ENCODE results near the gene UBE2L6.
A peak's percentile ranks its signal among the peaks of the same experiment; 100 is the strongest.

The UBE2L6 gene

GRCh38 chr11:57514538-57515331 lies 52.7 kb downstream of the UBE2L6 start:
- ChIA-PET POLR2A (interaction anchor here (1.0 to 2.7 kb wide), 5 partner anchors 10 to 29 kb away, joined by 3 to 15 read pairs (median 4); no protein-coding TSS in a partner anchor), CTCF (interaction anchor here (0.5 to 6.7 kb wide), 9 partner anchors 13 to 1053 kb away, joined by 3 to 71 read pairs (median 4); no protein-coding TSS in a partner anchor)
- no peaks in the 10 kb centered on the region for H3K36me3 ChIP-seq (ENCODE audit: control insufficient read depth in 2 of 2, insufficient read depth in 1 of 2, low read length in 2 of 2)
- no peaks in the 10 kb centered on the region for H3K9me3 ChIP-seq (ENCODE audit: control insufficient read depth, insufficient read depth, low read depth, low read length)
- no peaks in the 10 kb centered on the region for H3K4me1 ChIP-seq (ENCODE audit: control insufficient read depth, insufficient read depth, low read length)
- peak overlapping the region; percentile 11; the same call in 1 of the 2 replicates for H3K27ac ChIP-seq (ENCODE audit: extremely low read depth, low read depth, low read length)
- peak overlapping the region; percentile 59 for H3K4me3 ChIP-seq (ENCODE audit: low read depth, low read length)
- TF ChIP-seq PBX3 (CRISPR knock-in tag; IDR thresholded peaks at IDR 0.05) (0 out of 2 replicates have a peak, but pooled peaks have one; percentile 21), ZIC2 (tag by site-specific recombination; IDR thresholded peaks at IDR 0.05) (peak; percentile 38; the same call in 1 of the 2 replicates), HOXA7 (CRISPR knock-in tag; IDR thresholded peaks at IDR 0.05; ENCODE audit: borderline replicate concordance) (no peak), ZNF341 (tag by site-specific recombination; IDR thresholded peaks at IDR 0.05; ENCODE audit: low read depth) (peak; percentile 96), ZNF621 (tag by site-specific recombination; IDR thresholded peaks at IDR 0.05) (no peak), SP2 (tag by site-specific recombination; IDR thresholded peaks at IDR 0.05) (peak; percentile 44), PRDM10 (tag by site-specific recombination; IDR thresholded peaks at IDR 0.05) (peak; percentile 84), PRDM1 (tag by site-specific recombination; IDR thresholded peaks at IDR 0.05) (0 out of 2 replicates have a peak, but pooled peaks have one; percentile 21), SP7 (tag by site-specific recombination; IDR thresholded peaks at IDR 0.05) (0 out of 2 replicates have a peak, but pooled peaks have one; percentile 9), ZEB2 (tag by site-specific recombination; IDR thresholded peaks at IDR 0.05) (0 out of 2 replicates have a peak, but pooled peaks have one; percentile 12), KLF16 (tag by site-specific recombination; IDR thresholded peaks at IDR 0.05) (0 out of 2 replicates have a peak, but pooled peaks have one; percentile 3), ZNF777 (tag by site-specific recombination; IDR thresholded peaks at IDR 0.05; ENCODE audit: borderline replicate concordance) (no peak), ZNF416 (tag by site-specific recombination; IDR thresholded peaks at IDR 0.05) (no peak), PATZ1 (tag by site-specific recombination; IDR thresholded peaks at IDR 0.05) (peak; percentile 62; the same call in 1 of the 2 replicates), ZNF18 (tag by site-specific recombination; IDR thresholded peaks at IDR 0.05) (no peak), KLF8 (tag by site-specific recombination; IDR thresholded peaks at IDR 0.05) (peak; percentile 11; the same call in 1 of the 2 replicates), ZNF561 (tag by site-specific recombination; IDR thresholded peaks at IDR 0.05; ENCODE audit: borderline replicate concordance) (0 out of 2 replicates have a peak, but pooled peaks have one; percentile 16), ZBTB17 (tag by site-specific recombination; IDR thresholded peaks at IDR 0.05) (no peak), GLIS1 (tag by site-specific recombination; IDR thresholded peaks at IDR 0.05) (peak; percentile 66), ZBTB10 (tag by site-specific recombination; IDR thresholded peaks at IDR 0.05) (0 out of 2 replicates have a peak, but pooled peaks have one; percentile 22), ZNF391 (tag by site-specific recombination; IDR thresholded peaks at IDR 0.05; ENCODE audit: borderline replicate concordance, low read depth) (0 out of 2 replicates have a peak, but pooled peaks have one; percentile 11), ZNF398 (tag by site-specific recombination; IDR thresholded peaks at IDR 0.05) (peak; percentile 99), SP3 (tag by site-specific recombination; IDR thresholded peaks at IDR 0.05) (peak; percentile 37; the same call in 1 of the 2 replicates)
